CD4-positive, alpha-beta T cell treated with Interleukin-1 beta for 1 hour (primary cell): ENCODE measurements around the gene EPC2.
"Not testable (repeated sequence)": the region's sequence is repeated elsewhere in the genome, so short reads cannot be mapped to it uniquely, and the experiment has no call there.

ENCODE experiments used
- DNase-seq, 2 donors: peaks; one replicate each; pipeline ENCODE4 v3.0.0-alpha.2; 2020 to 2022

Gene EPC2

GRCh38 chr2:148642112-148642744 lies 2.3 kb upstream of the EPC2 start:
- DNase-seq, result no peak

- no peak for DNase-seq
These were observed 1.6 kb upstream of the EPC2 start for GRCh38 chr2:148642891-148643416.

- no peak for DNase-seq
These were observed 1.1 kb upstream of the EPC2 start for GRCh38 chr2:148643421-148643820.

- peak; percentile 91 to 95 for DNase-seq
These were observed 460 bp downstream of the EPC2 start for GRCh38 chr2:148644883-148645538.

GRCh38 chr2:148645539-148646230 lies 1.1 kb downstream of the EPC2 start:
- peak; percentile 78 to 89 for DNase-seq

- DNase-seq, result no peak
These were observed 1.6 kb downstream of the EPC2 start for GRCh38 chr2:148646231-148646559.

- not testable (repeated sequence) for DNase-seq
These were observed 3.2 kb downstream of the EPC2 start for GRCh38 chr2:148647711-148648110.

- no peak for DNase-seq
These were observed 5.4 kb downstream of the EPC2 start for GRCh38 chr2:148649936-148650335.

GRCh38 chr2:148650881-148651280 lies 6.3 kb downstream of the EPC2 start:
- DNase-seq, result no peak

- no peak for DNase-seq
These were observed 7.4 kb downstream of the EPC2 start for GRCh38 chr2:148651972-148652371.

GRCh38 chr2:148653437-148653836 lies 8.9 kb downstream of the EPC2 start:
- DNase-seq, result no peak

GRCh38 chr2:148654435-148654834 lies 9.9 kb downstream of the EPC2 start:
- DNase-seq, result no peak

GRCh38 chr2:148656516-148656915 lies 12.0 kb downstream of the EPC2 start:
- no peak for DNase-seq

GRCh38 chr2:148658807-148659722 lies 14.5 kb downstream of the EPC2 start:
- peak in 1 of 2 donors; percentile 51 for DNase-seq

- DNase-seq, result peak in 1 of 2 donors; percentile 12
These were observed 16.4 kb downstream of the EPC2 start for GRCh38 chr2:148660999-148661398.

GRCh38 chr2:148662332-148662731 lies 17.8 kb downstream of the EPC2 start:
- DNase-seq, result not testable (repeated sequence)

GRCh38 chr2:148664229-148664628 lies 19.7 kb downstream of the EPC2 start:
- DNase-seq, result no peak

GRCh38 chr2:148666555-148666954 lies 22.0 kb downstream of the EPC2 start:
- DNase-seq, result no peak

- DNase-seq, result no peak
These were observed 22.7 kb downstream of the EPC2 start for GRCh38 chr2:148667113-148667836.

- DNase-seq, result no peak
These were observed 26.2 kb downstream of the EPC2 start for GRCh38 chr2:148670773-148671172.

GRCh38 chr2:148674063-148675020 lies 29.8 kb downstream of the EPC2 start:
- peak; percentile 15 to 58 for DNase-seq
